ENCODE data around the gene CEP128.

The CEP128 gene

DNA sequence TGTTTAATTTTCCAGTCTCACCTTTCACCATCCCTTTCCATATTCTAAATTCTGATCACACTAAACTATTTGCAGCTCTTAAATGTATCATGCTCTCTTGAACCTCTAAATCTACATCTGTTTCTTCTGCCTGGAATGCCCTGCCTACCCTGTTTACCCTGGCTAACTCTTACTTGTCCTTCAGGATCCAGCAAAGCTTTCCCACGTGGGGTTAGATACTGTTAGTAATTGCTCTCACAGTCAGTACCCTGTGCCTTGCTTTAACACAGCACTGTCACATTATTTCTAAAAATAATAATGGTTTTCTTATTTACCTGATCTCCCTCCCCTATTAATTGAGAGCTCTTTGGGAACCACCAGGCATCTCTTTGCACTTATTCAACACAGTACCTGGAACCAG, 333.0 kb downstream of the CEP128 start:
- DNase-seq (ENCODE audit: low spot score) = no peak

GRCh38 chr14:80607430-80608190, 333.9 kb downstream of the CEP128 start:
- no peak for DNase-seq (ENCODE audit: low spot score)

DNA sequence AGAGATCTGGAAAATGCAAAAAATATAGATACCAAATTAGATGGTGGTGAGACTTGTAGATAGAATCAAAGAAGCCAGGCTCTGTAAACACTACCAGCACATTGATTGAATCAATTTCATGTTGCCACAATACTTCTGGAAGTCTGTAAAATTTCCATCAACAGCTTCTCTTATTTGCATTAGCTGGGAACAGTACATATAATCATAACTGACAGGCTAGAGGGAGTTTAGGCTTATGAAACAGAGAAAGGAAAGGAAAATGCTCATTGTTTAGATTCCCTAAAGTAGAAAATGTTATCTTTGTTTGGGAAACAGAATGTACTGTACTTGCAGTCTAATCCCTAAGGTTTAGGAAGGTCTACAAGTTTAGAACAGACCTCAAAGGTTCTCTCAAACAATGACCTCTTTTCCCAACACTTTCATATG, 335.2 kb downstream of the CEP128 start:
- no peak for DNase-seq (ENCODE audit: low spot score)

- DNase-seq (ENCODE audit: low spot score) = no peak
Measured at GRCh38 chr14:80605536-80605935, 336.0 kb downstream of the CEP128 start.

- DNase-seq (ENCODE audit: low spot score) = no peak
Measured at GRCh38 chr14:80602946-80603345, 338.6 kb downstream of the CEP128 start.

DNA sequence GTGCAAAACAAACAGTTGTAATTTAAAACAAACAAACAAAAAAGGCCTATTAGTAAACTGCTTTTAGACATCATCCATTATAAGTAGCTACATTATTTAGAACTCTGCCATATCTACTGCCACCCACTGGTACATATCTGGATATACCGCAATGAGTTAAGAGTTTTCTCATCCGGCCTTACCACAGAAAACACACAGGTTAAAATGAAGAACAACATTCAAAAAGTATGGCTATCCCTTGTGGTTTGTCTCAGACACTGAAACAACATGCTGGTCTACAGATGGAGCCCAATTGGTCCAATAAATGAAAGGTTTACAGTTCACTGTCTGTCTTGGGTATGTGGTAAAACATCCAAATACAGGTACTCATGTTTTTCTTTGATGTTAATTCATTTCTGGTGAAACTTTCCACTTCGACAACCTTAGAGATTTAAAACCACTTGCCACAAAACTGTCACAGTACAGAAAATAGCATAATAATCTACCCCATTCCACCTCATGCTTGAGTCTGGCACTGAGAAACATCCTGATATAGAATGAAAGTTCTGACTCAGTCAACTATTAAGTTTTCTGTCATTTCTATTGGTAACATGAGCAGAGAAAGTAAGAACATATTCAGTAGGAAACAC, 354.3 kb downstream of the CEP128 start:
- DNase-seq (ENCODE audit: low spot score) = peak; percentile 50

GRCh38 chr14:80586131-80586530, 355.4 kb downstream of the CEP128 start:
- DNase-seq (ENCODE audit: low spot score) = no peak

DNA sequence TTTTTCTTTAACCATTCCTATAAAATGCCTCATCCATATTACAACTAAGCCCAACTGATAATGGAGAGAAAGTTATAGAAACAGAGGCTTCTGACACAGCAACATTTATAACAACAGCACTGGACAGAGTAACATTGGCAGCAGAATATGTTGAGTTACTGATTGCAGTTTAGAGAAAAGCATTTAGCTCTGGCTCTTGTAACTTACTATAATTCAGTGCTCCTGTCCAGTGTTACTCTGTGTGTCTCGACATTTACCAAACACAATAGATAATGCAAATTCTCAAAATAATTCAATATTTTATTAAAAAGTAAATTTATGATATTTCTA, 356.1 kb downstream of the CEP128 start:
- no peak for DNase-seq (ENCODE audit: low spot score)

- DNase-seq (ENCODE audit: low spot score) = peak; percentile 74
Measured at GRCh38 chr14:80584744-80585505, 356.6 kb downstream of the CEP128 start.

GRCh38 chr14:80577599-80577998, 363.9 kb downstream of the CEP128 start:
- no peak for DNase-seq (ENCODE audit: low spot score)

- DNase-seq (ENCODE audit: low spot score) = no peak
Measured at GRCh38 chr14:80576401-80576800, 365.1 kb downstream of the CEP128 start.

DNA sequence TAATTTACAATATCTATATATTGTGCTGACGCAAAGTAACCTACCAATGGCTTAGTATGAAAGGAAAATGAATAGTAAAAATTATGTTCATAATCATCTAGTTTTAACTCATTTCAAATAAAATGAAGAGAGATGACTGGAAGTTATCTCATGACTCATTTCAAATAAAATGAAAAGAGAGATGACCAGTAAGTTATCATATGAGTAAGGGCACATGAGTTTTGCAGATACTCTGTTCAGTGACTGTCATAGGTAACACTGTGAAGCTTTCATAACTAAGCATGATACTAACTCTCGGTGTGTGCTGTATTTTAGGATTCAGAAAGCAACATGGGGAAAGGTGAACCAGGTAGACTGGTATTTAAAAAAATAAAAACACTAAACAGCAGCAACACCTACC, 365.8 kb downstream of the CEP128 start:
- no peak for DNase-seq (ENCODE audit: low spot score)

DNA sequence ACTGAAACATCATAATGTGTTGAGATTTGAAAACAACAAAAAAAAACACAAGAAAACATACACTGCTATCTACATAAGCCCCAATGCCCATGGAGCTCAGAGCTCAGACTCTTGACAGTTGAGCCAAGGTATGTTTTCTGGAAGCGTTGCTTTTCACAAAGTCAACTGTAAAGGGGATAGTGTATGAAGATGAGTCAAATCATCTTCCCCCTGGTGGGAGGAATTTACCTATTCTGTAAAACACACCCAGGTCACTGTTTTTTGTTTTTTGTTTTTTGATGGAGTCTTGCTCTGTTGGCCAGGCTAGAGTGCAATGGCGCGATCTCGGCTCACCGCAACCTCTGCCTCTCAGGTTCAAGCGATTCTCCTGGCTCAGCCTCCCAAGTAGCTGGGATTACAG, 368.9 kb downstream of the CEP128 start:
- DNase-seq (ENCODE audit: low spot score) = no peak

DNA sequence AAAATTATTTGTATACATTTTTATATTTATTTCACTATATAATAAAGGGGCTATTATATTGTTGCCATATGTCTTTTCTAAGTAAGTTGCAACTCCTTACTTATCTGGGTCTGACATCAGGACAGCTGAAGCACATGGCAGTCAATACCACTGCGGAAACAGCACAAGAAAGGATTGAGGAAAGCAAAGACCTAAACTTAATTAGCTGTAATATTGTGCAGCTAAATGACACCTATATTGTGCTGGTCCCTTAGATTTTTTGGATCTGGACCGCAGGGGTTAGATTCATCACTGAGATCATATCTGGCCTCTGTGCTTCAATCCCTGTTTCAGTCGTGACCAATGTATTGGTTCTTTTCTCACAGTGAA, 370.6 kb downstream of the CEP128 start:
- no peak for DNase-seq (ENCODE audit: low spot score)

DNA sequence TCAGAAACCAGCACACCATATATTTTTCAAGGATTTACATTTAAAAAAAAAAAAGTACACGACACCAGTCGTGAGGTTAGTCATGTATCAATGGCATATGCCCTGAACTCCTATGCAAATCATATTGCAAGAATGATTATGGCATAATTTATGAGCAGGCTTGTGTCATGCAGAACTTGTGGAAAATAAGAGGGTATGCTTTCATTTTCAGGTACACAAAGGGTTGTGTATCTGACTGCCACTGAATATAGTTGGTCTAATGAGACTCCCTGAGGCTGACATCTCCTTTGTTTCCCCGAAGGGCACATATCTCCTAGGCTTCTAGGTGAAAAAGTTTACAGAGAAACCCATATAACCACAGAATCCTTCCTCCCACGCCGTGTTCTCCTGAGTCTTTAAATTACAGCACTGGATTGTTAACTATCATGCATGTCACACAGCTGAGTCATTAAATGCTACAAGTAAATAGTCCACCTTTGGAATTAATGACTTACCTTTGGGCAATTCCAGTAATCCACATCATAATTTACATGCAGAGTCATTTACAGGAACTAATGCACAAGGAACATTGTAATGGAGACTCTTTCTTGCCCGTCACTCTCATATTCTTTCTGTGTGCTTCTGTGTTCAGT, 373.5 kb downstream of the CEP128 start:
- DNase-seq (ENCODE audit: low spot score) = peak; percentile 96

- no peak for DNase-seq (ENCODE audit: low spot score)
Measured at GRCh38 chr14:80565001-80565400, 376.5 kb downstream of the CEP128 start.

- no peak for DNase-seq (ENCODE audit: low spot score)
Measured at GRCh38 chr14:80564051-80564450, 377.5 kb downstream of the CEP128 start.

DNA sequence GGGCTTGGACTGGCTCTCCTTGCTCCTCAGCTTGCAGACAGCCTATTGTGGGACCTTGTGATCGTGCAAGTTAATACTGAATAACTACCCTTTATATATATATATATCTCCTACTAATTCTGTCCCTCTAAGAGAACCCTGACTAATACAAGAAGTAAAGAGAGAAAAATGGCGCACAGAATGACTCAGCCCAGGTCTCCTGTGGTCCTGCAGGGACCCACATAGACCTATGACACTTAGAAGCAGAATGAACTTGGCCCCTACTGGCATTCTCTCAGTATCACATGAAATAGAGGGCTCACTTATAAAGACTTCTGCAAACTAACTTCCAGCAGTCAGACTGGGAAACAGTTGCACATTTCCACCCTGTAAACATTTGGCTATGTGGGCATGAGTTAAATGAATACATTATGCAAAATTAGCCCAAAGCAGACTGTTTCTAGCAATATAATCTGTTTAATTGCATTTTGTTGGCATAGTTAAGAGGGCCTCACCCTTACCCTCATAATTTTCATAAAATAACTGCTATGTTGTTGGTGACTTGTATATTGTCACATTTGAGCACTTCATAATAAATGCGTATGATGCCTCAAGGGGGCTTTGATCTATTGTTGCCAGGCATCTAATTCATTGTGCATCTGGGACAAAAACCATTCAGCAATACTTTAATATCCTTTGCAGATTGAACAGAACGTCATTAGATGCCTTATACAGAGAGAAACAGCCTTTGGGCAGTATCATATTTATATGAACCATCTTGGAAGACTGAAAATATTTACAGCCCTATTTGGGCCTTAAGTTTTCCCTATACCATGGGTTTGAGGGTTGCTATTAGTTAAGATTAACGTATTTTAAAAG, 380.5 kb downstream of the CEP128 start:
- DNase-seq (ENCODE audit: low spot score) = no peak

DNA sequence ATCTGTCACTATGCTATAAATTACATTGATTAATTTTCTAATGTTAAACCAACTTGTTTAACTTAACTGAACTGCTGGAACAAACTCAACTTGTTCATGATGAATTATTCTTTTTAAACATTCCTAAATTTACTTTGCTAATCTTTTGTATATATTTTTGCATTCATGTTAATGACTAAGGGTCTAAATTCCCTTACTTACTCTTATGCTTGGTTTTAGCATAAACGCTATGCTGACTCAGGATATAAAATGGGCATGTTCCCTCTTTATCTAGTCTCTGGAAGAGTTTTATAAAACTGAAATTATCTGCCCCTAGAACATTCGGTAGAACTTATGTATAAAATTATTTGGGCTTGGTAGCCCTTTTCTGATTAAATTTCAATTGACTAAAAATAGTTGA, 387.4 kb downstream of the CEP128 start:
- DNase-seq (ENCODE audit: low spot score) = no peak

DNA sequence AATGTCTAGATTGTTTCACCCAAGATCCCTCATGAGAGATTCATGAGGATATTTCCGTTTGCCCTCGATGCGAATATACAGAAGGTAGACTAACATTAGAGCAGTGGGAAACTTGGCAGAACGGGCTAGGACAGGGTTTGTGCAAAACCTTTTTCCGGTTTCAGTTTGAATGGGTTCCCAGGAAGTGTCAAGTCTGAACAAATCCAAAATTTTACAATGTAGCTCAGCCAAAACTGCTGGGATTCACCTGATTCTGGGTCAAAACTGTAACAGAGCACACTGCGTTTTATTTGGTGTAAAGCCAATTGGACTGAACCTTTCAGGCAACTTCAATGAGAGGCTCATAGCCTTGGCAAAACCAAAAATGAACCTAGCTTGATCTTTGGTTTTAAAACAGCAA, 392.4 kb downstream of the CEP128 start:
- no peak for DNase-seq (ENCODE audit: low spot score)

DNA sequence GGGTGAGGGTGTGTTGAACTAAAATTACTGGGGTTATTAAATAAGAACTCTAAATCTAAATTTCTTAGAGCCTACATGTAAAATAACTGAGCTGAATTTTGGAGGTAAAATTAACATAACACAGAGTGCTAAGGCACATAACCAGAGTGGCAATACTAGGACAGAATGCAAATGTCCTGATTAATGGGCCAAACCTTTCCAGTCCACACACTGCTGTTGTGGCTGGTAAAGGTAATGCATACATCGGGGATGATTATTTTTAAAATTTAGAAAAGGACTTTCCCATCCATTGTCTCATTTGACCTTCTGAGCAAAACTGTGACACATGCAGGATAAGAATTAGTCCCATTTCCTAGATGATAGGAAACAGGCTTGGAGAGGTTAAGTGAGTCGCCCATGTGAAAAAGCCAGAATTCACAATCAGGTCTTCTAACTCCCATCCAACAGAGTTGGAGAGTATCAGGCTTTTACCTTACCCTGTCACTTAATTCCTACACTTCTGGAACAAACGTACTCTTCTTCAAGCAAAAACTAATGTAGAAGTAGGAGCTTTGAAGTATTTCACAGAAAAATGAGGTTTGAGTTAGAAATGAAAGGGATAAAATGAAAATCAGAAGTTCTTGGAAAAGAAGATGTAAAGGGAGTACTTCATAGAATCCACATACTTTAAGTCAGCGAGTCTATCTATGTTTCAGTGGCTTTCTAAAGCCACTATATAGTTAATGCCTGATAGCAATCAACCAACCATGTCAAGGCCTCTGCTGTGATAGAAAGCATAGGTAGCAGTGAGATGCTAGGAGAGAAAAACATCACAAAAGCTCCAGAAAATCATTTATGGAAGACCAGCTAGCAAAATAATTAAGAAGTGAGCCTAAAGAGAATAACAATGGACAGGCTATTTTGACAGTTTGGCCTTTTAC, 395.3 kb downstream of the CEP128 start:
- DNase-seq (ENCODE audit: low spot score) = peak; percentile 9
